NCI-H2171 (cell line): ENCODE results near the gene DLG5.

Experiments
- DNase-seq: peaks from one replicate; lab custom pipeline; 2025; lab: John Stamatoyannopoulos, UW

DLG5 gene

GRCh38 chr10:77867124-77867719 lies 59.3 kb downstream of the DLG5 start:
- no peak for DNase-seq

GRCh38 chr10:77866598-77866997 lies 60.0 kb downstream of the DLG5 start:
- DNase-seq, result no peak

GRCh38 chr10:77865580-77866324 lies 60.8 kb downstream of the DLG5 start:
- DNase-seq, result no peak

- DNase-seq, result no peak
Observed at GRCh38 chr10:77864151-77864851, 62.3 kb downstream of the DLG5 start.

GRCh38 chr10:77863446-77863845 lies 63.1 kb downstream of the DLG5 start:
- DNase-seq, result no peak

- DNase-seq, result no peak
Observed at GRCh38 chr10:77862595-77862994, 64.0 kb downstream of the DLG5 start.

GRCh38 chr10:77861366-77861765 lies 65.2 kb downstream of the DLG5 start:
- no peak for DNase-seq

- no peak for DNase-seq
Observed at GRCh38 chr10:77859865-77860282, 66.7 kb downstream of the DLG5 start.

GRCh38 chr10:77859200-77859864 lies 67.2 kb downstream of the DLG5 start:
- DNase-seq, result no peak

GRCh38 chr10:77857272-77857671 lies 69.3 kb downstream of the DLG5 start:
- no peak for DNase-seq

- no peak for DNase-seq
Observed at GRCh38 chr10:77856566-77856965, 70.0 kb downstream of the DLG5 start.

- DNase-seq, result no peak
Observed at GRCh38 chr10:77855404-77856155, 71.0 kb downstream of the DLG5 start.

- no peak for DNase-seq
Observed at GRCh38 chr10:77854115-77854514, 72.4 kb downstream of the DLG5 start.

GRCh38 chr10:77853256-77853655 lies 73.3 kb downstream of the DLG5 start:
- DNase-seq, result no peak

GRCh38 chr10:77850620-77851231 lies 75.8 kb downstream of the DLG5 start:
- no peak for DNase-seq

GRCh38 chr10:77849039-77849664 lies 77.4 kb downstream of the DLG5 start:
- no peak for DNase-seq

- DNase-seq, result peak; percentile 39
Observed at GRCh38 chr10:77846718-77847311, 79.7 kb downstream of the DLG5 start.

- DNase-seq, result no peak
Observed at GRCh38 chr10:77845451-77845850, 81.1 kb downstream of the DLG5 start.

- DNase-seq, result no peak
Observed at GRCh38 chr10:77844713-77845445, 81.7 kb downstream of the DLG5 start.

GRCh38 chr10:77844177-77844576 lies 82.4 kb downstream of the DLG5 start:
- DNase-seq, result no peak
